HUES64 (cell line): ENCODE measurements around the gene PKP2.
"Not testable (repeated sequence)": the region's sequence is repeated elsewhere in the genome, so short reads cannot be mapped to it uniquely, and the experiment has no call there.

Experiments used
- H3K27ac ChIP-seq: 2 replicates; pipeline ENCODE4 v1.7.0; 2013; ENCODE audit warnings: low read depth, low read length, inconsistent platforms
- H3K27me3 ChIP-seq: 2 replicates; pipeline ENCODE4 v1.6.1; 2013; ENCODE audit warnings: mild to moderate bottlenecking, low read length; ENCODE audit not compliant: insufficient read depth
- H3K36me3 ChIP-seq: 2 replicates; pipeline ENCODE4 v1.6.1; 2013; ENCODE audit warnings: mild to moderate bottlenecking, low read length; ENCODE audit not compliant: insufficient read depth
- H3K4me1 ChIP-seq: 2 replicates; pipeline ENCODE4 v1.6.1; 2013; ENCODE audit warnings: mild to moderate bottlenecking, low read length, moderate library complexity; ENCODE audit not compliant: insufficient read depth
- H3K4me3 ChIP-seq: 2 replicates; pipeline ENCODE4 v1.5.1; 2013; ENCODE audit warnings: mild to moderate bottlenecking, low read length, moderate library complexity
- H3K9ac ChIP-seq: 2 replicates; pipeline ENCODE4 v1.6.1; 2013; ENCODE audit warnings: mild to moderate bottlenecking, low read depth, low read length
- H3K9me3 ChIP-seq: 2 replicates; pipeline ENCODE4 v1.6.1; 2013; ENCODE audit warnings: low read depth, low read length; ENCODE audit not compliant: insufficient read depth
- WGBS: fragments of 150-250, 120-280 bp; methylation state at CpG from one replicate; pipeline ENCODE4 v1.1.7; 2013; ENCODE audit warnings: missing lambda C conversion rate; 5-methylcytosine and 5-hydroxymethylcytosine counted together

The PKP2 gene

GRCh38 chr12:32881107-32881506 lies 15.5 kb downstream of the PKP2 start:
- no peaks in the 10 kb centered on the region for H3K9me3 ChIP-seq
- H3K27me3 ChIP-seq = no peaks in the 10 kb centered on the region
- H3K4me1 ChIP-seq = peaks cover 16% of the 10 kb centered on the region
- H3K27ac ChIP-seq = no peak overlapping the region
- H3K36me3 ChIP-seq = peaks cover 26% of the 10 kb centered on the region
- H3K9ac ChIP-seq = no peak overlapping the region
- 82% methylated on average over 3 of the region's 3 CpGs for WGBS
- H3K4me3 ChIP-seq = no peak overlapping the region

GRCh38 chr12:32879066-32879465 lies 17.5 kb downstream of the PKP2 start:
- not testable (repeated sequence) for H3K9me3 ChIP-seq, H3K4me3 ChIP-seq, H3K9ac ChIP-seq, H3K27ac ChIP-seq, H3K4me1 ChIP-seq, H3K27me3 ChIP-seq
- WGBS = 97% methylated on average over 7 of the region's 7 CpGs
- peaks cover 32% of the 10 kb centered on the region for H3K36me3 ChIP-seq

- 95% methylated on average over 29 of the region's 29 CpGs for WGBS
- Histone ChIP-seq H3K27ac (no peak overlapping the region), H3K9ac (no peak overlapping the region), H3K27me3 (no peaks in the 10 kb centered on the region), H3K9me3 (no peaks in the 10 kb centered on the region), H3K4me3 (no peak overlapping the region), H3K4me1 (no peaks in the 10 kb centered on the region), H3K36me3 (peaks cover 32% of the 10 kb centered on the region)
Observed at GRCh38 chr12:32877601-32878459, 18.7 kb downstream of the PKP2 start.

GRCh38 chr12:32876004-32876403 lies 20.6 kb downstream of the PKP2 start:
- Histone ChIP-seq H3K4me1 (no peaks in the 10 kb centered on the region), H3K9ac (no peak overlapping the region), H3K9me3 (no peaks in the 10 kb centered on the region), H3K27ac (no peak overlapping the region), H3K36me3 (peaks cover 38% of the 10 kb centered on the region), H3K27me3 (no peaks in the 10 kb centered on the region), H3K4me3 (no peak overlapping the region)
- 88% methylated on average over 2 of the region's 2 CpGs for WGBS

GRCh38 chr12:32874975-32875374 lies 21.6 kb downstream of the PKP2 start:
- Histone ChIP-seq H3K27me3 (no peaks in the 10 kb centered on the region), H3K27ac (no peak overlapping the region)

GRCh38 chr12:32874078-32874477 lies 22.5 kb downstream of the PKP2 start:
- Histone ChIP-seq H3K27ac (no peak overlapping the region), H3K36me3 (peaks cover 41% of the 10 kb centered on the region), H3K4me3 (no peak overlapping the region), H3K4me1 (no peaks in the 10 kb centered on the region), H3K9ac (no peak overlapping the region), H3K9me3 (no peaks in the 10 kb centered on the region), H3K27me3 (no peaks in the 10 kb centered on the region)
- WGBS = 83% methylated on average over 3 of the region's 3 CpGs

More at GRCh38 chr12:32874975-32875374, 21.6 kb downstream of the PKP2 start:
- Histone ChIP-seq H3K36me3 (peaks cover 41% of the 10 kb centered on the region), H3K4me3 (no peak overlapping the region), H3K9me3 (no peaks in the 10 kb centered on the region), H3K9ac (no peak overlapping the region), H3K4me1 (no peaks in the 10 kb centered on the region)
- WGBS = 96% methylated on average over 1 of the region's 1 CpG

- H3K27ac ChIP-seq, H3K4me1 ChIP-seq, H3K27me3 ChIP-seq, H3K9ac ChIP-seq, H3K4me3 ChIP-seq, H3K9me3 ChIP-seq: not testable (repeated sequence)
- H3K36me3 ChIP-seq = peaks cover 39% of the 10 kb centered on the region
- WGBS = 93% methylated on average over 5 of the region's 5 CpGs
Observed at GRCh38 chr12:32872416-32872815, 24.2 kb downstream of the PKP2 start.

- Histone ChIP-seq H3K27ac (no peak overlapping the region), H3K9ac (no peak overlapping the region), H3K4me3 (no peak overlapping the region), H3K36me3 (peaks cover 36% of the 10 kb centered on the region), H3K27me3 (no peaks in the 10 kb centered on the region), H3K4me1 (no peaks in the 10 kb centered on the region), H3K9me3 (no peaks in the 10 kb centered on the region)
- WGBS = 92% methylated on average over 3 of the region's 3 CpGs
Observed at GRCh38 chr12:32870716-32871115, 25.9 kb downstream of the PKP2 start.

GRCh38 chr12:32868885-32869284 lies 27.7 kb downstream of the PKP2 start:
- Histone ChIP-seq H3K9ac (no peak overlapping the region), H3K9me3 (no peaks in the 10 kb centered on the region), H3K27ac (no peak overlapping the region), H3K4me3 (no peak overlapping the region), H3K27me3 (no peaks in the 10 kb centered on the region), H3K36me3 (peaks cover 33% of the 10 kb centered on the region), H3K4me1 (no peaks in the 10 kb centered on the region)
- 93% methylated on average over 8 of the region's 8 CpGs for WGBS

- Histone ChIP-seq H3K9me3 (no peaks in the 10 kb centered on the region), H3K9ac (no peak overlapping the region), H3K27ac (no peak overlapping the region), H3K27me3 (no peaks in the 10 kb centered on the region), H3K36me3 (peaks cover 25% of the 10 kb centered on the region), H3K4me3 (no peak overlapping the region), H3K4me1 (0 out of 2 replicates have a peak, but pooled peaks cover 2% of the 10 kb centered on the region)
- WGBS = 89% methylated on average over 1 of the region's 2 CpGs
Observed at GRCh38 chr12:32864731-32865130, 31.8 kb downstream of the PKP2 start.

- Histone ChIP-seq H3K9ac (no peak overlapping the region), H3K27ac (no peak overlapping the region), H3K27me3 (no peaks in the 10 kb centered on the region), H3K9me3 (no peaks in the 10 kb centered on the region), H3K4me3 (no peak overlapping the region), H3K36me3 (peaks cover 18% of the 10 kb centered on the region), H3K4me1 (0 out of 2 replicates have a peak, but pooled peaks cover 2% of the 10 kb centered on the region)
- 99% methylated on average over 7 of the region's 7 CpGs for WGBS
Observed at GRCh38 chr12:32863128-32863527, 33.4 kb downstream of the PKP2 start.
